Renal cortex interstitium (tissue), 11 donors: ENCODE data around the gene SIRT6. TPM values are rescaled to one million over a fixed set of nuclear protein-coding genes. Genes with fewer than 3 reads are reported as not detected.
"Not testable (repeated sequence)": the region's sequence is repeated elsewhere in the genome, so short reads cannot be mapped to it uniquely, and the experiment has no call there.

ENCODE experiments used
- DNase-seq, 11 donors: peaks; one replicate each; pipeline ENCODE4 v3.0.0-alpha.2; 2013; ENCODE audit warnings: low read depth in 9 of 11, low spot score in 4 of 11; ENCODE audit errors: extremely low read depth in 1 of 11
- polyA plus RNA-seq, 3 donors: library from polyadenylated mRNA; unstranded; fragments of 120-200 nt; gene quantifications; one replicate each; pipeline ENCODE4 v1.2.1, GENCODE V29; 2013; ENCODE audit not compliant: insufficient read length in 3 of 3

SIRT6 gene
- polyA plus RNA-seq, 3 donors = 17.1 to 28.6 (median 21.7) TPM

DNA sequence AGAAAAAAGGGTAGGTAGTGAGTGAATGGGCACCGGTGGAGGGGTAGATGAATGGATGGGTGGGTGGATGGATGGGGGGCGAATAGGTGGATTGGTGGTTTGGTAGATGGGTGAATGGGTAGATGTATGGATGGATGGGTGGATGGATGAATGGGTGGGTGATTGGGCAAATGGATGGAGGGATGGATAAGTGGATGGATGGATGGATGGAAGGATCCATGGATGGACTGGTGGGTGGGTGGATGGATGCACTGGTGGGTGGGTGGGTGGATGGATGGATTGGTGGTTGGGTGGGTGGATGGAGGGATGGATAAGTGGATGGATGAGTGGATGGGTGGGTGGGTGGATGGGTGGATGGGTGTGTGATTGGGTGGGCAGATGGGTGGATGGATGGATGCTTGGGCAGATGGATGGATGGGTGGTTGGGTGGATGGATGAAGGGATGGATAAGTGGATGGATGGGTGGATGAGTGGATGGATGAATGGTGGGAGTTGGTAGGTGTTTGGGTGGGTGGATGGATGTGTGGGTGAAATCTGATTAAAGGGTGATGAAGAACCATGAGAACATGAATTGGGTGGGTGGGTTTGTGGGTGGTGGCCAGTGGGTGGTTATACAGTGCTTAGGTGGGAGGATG is 2.5 kb upstream of the SIRT6 start:
- DNase-seq = no peak

DNA sequence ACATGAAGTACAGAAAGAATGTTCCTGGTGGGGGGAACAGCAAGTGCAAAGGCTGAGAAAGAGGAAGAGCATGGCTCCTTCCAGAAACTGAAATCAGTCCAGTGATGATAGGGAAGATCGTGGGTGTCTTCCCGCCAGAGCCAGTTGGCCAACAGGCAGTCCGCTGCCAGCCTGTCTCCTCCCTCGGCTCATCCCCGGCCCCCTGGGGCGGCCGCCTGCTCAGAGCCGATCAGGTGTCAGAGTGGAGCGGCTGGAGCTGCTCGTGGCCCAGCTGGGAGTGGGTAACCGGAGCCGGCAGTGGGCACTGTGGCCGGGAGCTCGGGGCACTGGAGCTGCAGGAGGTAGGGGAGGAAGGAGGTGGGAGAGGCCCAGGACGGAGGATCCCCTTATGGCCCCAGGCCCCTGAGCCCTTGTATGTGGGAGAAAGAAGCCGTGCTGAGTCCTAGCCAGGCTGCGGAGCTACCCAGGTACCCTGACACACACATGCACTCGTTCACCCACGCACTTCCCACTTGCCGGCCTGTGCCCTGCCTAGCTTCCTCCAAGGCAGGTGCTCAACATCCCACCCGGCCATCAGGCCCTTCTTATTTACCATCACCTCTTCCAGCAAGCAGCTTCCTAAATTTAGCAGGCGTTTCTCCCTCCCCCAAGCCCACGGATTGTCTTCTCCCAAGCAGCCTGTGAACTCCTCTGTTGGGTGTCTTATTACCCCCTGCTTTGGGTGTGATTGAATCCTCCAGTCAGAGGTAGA is 1.8 kb upstream of the SIRT6 start:
- DNase-seq = no peak

DNA sequence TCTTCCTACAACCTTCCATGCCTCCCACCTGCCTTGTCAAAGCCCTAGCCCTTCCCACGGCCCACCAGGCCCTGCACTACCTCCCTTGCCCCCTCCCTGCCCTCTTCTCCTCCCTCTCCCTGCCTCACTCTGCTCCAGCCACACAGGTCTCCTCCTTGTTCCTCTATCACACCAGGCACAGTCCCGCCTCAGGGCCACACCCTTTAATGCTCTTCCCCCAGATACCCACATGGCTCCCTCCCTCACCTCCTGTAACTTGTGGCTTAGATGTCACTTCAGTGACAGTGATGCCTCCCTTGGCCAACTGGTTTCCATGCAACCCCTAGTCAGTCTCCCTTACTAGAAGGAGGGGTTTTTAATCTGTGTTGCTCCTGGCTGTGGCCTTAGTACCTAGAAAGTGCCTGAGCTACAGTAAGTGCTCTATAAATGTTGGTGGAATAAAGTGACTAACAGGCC is 1.3 kb downstream of the SIRT6 start:
- DNase-seq = no peak

DNA sequence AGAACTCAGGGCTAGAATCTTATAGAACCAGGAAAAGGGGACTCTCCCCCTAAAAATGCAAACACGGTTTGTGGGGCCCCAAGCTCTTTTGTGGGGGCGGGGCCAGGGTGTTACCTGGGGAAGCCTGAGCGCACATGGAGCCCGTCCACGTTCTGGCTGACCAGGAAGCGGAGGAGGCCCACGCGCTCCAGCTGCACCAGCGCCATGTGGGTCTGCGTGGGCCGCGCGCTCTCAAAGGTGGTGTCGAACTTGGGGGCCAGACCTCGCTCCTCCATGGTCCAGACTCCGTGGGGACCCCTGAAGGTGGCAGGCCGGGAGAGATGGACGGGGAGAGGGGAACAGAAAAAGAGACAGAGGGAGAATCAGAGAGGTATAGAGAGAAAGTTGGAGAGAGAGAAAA is 3.4 kb downstream of the SIRT6 start:
- no peak for DNase-seq

DNA sequence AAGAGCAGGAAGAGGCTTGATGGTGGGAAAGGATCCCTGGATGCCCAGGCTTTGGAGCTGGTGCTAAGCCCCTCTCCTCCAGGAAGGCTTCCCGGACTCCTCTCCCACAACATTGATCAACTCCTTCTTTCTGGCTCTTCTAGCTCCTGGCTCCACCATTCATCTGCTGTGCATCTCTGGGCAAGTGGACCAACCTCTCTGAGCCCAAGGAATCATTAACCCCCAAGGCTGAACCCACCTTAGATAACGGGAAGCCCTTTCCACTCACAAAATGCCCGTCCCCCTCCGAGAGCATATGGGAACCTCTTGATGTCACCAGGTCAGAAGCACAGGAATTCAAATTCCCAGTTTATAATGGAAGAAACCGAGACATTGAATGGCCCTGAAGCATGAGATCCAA is 5.2 kb downstream of the SIRT6 start:
- DNase-seq = no peak

DNA sequence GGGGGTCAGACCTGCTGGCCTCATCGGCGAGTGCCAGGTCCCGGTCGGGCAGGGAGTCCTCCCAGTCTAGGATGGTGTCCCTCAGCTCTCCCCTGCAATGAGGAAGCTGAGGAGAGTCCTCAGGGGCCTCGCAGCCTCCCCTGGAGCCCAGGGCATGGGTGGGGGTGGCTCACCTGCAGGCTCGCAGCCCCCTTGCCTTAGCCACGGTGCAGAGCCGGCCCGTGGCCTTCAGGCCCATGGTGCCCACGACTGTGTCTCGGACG is 6.8 kb downstream of the SIRT6 start:
- no peak for DNase-seq

DNA sequence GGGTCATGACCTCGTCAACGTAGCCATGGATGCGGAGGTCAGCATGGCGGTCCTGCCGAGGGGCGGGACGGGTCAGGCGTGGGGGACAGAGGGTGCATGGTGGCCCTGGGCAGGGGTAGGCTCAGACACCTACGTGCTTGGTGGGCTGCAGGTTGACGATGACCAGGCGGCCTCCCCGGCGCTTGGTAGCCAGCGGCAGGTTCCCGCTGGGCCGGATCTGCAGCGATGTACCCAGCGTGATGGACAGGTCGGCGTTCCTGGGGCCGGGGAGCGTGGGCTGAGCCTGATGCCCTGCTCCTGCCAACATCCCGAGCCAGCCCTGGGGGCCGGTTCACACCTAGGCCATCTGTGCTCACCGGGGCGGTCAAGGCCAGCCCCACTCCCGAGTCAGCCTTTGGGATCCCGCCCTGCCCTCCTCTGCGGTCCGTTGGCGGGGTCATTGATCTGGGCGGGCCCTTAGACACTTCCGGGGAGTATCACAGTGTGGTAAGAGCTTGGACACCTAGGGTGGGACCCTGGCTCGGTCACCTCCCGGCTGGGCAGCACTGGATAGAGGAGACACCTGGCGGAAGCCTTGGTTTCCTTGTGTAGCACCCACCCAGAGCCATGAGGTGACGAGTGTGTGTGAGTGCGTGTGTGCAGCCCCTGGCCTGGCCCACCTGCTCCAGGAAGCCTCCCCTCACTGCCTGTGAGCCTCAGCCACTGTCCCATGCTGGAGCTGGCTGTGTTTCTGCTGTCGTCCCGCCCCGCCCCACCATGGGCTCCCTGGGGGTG is 7.3 kb downstream of the SIRT6 start:
- no peak for DNase-seq

DNA sequence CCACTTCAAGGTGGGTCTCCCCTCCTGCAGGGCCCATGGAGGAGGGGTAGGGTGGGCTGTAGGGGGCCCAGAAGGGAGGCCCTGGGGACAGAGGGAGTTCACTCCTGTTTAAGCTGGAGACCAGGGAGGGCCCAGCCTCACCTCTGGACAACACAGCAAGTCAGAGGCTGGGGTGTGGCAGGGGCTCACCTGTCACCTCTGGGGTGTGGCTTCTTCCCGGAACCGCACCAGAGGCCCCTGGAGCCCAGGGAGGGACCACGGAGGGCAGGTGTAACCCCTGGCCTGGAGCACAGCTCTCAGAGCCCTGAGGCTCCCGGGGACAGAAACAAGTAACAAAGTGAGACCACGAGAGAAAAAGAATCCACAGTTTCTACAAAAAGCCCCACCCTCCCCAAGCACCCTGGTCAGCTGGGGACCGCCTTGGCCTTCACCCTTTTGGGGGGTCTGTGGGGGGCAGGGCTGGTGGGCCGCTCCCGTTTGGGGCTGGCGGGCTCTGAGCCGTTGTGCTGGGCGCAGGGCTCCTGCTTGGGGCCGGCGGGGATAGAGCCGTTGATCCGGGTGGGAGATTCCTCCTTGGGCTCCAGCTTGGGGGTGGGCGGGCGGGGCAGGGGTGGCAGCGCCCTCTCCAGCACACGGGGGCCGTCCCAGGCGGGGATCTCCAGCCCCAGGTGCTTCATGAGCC is 8.0 kb downstream of the SIRT6 start:
- no peak for DNase-seq

DNA sequence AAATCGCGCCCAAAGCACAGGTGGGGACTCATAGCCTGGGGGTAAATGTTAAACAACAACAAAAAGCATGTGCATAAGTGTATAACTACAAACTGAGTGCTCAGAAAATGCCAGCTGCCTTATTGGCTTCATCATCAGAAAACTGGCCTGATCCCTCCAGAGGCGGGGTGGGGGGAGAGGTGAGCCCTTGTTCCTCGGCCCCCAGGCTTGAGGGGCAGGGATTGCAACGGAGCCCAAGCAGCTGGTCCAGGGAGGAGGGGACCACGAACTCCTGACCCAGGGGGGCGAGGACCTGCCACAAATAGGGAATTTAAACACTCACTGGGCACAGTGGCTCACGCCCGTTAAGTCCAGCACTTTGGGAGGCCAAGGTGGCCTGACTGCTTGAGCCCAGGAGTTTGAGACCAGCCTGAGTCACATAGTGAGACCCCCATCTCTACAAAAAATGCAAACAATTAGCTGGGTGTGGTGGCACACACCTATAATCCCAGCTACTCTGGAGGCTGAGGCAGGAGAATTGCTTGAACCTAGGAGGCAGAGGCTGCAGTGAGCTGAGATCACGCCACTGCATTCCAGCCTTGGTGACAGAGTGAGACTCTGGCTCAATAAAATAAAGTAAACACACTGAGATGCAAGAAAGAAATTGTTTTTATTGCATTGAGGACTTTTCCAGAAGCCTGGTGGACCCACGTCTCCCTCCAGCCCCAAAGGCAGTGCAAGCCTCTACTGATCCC is 8.7 kb downstream of the SIRT6 start:
- no peak for DNase-seq

DNA sequence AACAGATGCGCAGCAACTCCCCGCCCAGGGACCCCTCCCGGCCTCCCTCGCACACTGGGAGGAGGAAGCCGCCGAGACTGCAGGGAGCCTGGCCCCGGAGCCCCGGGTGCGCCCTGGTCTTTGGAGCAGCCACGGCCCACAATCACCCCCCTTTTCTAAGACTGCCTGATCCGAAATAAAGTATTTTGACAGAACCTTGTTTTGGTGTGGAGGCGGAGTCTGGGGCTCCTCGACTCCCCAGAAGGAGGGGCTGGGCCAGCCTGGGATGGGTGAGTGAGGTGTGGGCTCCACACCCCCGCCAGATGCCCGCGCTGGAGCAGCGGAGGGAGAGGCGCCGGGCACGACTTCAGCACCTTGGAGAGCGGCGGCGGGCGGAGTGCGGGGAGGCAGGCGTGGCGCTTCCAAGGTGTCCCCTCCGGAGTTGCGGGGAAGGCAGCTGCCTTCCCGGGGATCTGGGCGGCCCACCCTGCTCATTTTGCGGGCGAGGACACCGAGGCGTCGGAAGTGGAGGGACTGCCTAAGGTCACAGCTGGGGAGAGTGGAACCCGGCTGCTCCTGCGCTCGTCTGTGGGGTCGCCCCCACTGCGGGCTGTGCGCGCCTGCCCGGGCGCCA is 9.4 kb downstream of the SIRT6 start:
- peak in 7 of 11 donors; percentile 33 to 66 (median 58) for DNase-seq

DNA sequence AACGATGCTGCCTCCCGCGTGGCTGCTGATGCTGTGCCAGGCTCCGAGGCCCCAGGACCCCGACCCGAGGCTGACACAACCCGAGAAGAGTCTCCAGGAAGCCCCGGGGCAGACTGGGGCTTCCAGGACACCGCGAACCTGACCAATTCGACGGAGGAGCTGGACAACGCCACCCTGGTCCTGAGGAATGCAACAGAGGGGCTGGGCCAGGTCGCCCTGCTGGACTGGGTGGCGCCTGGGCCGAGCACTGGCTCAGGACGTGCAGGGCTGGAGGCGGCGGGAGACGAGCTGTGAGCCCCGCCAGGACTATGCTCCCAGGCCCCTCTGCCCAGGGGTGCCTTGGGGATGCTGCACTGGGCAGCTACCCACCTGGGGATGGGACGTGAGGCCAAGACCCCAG is 10.7 kb downstream of the SIRT6 start:
- DNase-seq = no peak

DNA sequence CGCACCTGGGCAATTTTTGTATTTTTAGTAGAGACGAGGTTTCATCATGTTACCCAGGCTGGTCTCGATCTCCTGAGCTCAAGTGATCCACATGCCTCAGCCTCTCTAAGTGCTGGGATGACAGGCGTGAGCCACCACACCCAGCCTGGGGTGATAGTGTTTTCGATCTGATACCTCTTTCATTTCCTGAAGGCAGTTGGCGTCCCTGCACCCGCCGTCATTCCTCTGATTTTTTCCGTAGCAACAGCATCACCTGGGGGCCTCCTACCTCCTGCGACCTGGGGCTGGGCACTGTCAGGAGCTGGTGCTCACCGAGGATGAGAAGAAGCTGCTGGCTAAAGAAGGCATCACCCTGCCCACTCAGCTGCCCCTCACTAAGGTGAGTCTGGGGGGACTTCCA is 18.1 kb downstream of the SIRT6 start:
- no peak for DNase-seq

DNA sequence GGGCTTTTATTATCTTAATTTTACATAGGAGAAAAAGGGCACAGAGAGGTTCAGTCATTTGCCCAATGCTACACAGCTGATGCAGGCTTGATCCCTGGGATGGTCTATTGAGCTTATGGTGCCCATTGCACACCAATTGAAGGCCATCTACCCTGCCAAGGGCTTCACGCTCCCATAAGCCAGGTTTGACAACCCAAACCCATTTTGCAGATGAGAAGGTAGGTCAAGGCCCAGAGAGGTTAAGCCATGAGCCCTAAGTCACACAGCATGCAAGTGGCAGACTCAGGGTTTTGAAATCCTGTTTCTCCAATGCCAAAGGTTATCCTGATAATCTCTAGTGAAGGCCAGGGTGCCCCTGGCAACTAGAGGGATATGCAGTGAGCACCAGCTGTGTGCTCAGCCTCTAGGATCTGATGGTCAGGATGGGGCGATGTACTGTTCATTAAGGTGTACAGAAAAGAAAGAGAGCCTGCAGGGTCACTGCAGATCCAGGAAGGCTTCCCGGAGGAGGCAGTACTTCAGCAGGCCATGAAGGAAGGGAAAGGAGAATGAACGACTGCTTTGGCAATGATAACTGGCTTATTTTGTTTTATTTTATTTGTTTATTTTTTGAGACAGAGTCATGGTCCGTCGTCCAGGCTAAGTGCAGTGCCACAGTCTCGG is 20.8 kb downstream of the SIRT6 start:
- no peak for DNase-seq

DNA sequence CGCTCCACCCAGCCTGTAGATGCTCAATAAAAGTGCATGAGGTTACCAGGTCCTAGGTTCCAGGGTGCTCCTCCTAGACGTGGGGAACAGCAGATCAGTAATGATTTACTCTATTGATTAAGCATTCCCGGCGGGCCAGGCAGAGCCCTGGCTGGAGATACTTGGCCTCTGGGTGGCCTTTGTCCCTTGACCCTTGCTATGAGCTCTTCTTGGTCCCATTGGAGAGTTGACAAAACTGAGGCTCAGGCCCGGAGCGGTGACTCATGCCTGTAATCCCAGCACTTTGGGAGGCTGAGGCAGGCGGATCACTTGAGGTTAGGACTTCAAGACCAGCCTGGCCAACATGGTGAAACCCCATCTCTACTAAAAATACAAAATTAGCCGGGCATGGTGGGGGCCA is 24.4 kb downstream of the SIRT6 start:
- DNase-seq = not testable (repeated sequence)

DNA sequence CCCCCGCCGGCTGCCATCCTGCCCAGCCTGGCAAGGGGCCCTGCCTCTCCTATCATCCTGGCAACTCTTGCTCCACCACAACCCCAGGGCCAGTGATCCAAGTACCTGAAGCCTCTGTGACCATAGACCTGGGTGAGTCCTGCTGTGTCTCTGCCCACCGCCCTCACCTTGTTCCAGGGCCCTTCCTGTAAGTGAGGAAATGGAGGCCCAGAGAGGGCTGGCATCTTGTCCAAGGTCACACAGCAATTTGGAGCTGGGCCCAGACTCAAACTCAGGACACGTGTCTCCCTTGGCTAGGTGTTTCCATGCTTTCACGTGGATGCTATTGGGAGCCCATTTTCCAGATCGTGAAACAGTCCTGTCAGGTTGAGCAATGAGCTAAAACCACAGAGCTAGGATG is 25.2 kb downstream of the SIRT6 start:
- DNase-seq = no peak

DNA sequence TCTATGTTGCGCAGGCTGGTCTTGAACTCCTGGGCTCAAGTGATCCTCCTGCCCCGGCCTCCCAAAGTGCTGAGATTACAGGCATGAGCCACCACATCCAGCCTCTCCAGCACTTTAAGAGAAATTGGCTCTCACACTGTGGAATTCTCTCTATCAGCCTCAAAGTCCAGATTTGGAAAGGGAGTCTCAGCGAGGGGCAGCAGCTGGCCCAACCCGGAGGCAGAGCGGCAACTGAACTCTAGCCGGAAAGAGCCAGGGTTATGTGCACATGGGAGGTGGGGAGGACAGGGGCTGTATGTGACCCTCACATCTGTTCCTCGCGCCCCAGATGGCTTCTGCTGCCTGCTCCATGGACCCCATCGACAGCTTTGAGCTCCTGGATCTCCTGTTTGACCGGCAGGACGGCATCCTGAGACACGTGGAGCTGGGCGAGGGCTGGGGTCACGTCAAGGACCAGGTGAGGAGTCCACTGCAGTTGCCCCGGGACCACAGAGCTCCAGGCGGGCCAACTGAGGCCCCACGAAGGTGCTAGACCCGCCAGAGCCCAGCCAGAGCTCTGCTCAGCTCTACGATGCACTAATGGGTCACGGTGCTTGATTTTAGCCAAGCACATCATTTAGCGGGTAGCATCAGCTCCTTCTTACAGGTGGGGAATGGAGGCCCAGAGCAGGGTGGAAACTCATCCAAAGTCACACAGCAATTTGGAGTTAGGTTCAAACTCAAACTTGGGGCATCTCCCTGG is 27.6 kb downstream of the SIRT6 start:
- DNase-seq = no peak

DNA sequence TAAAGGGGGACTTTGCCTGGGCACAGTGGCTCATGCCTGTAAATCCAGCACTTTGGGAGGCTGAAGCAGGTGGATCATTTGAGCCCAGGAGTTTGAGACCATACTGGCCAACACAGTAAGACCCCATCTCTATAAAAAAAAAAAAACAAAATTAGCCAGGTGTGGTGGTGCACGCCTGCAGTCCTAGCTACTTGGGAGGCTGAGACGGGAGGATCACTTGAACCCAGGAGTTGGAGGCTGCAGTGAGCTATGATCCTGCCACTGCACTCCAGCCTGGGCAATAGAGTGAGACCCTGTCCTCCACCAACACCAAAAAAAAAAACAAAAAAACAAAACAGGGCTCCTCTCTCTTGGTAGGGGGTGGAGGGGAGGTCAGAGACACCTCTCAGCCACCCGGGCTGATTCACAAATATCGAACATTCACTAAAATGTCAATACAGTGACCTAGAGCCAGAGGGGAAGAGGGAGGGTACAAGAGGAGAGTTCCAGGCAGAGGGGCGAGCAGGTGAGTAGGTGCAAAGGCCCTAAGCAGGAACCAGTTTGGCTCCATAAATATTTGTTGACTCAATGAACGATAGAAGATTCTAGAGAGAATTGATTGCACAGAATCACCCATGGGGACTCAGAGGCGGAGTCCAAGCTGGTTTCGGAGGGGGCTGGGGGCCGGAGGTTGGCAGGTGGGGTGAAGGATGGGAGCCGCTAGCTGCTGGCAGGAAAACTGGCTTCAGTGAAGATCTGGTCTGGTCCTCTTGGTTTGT is 29.9 kb downstream of the SIRT6 start:
- no peak for DNase-seq
